Endothelial cell of umbilical vein (primary cell): ENCODE results near the gene CEP57L1.

Experiments
- EZH2 ChIP-seq: IDR thresholded peaks from 2 replicates; pipeline ENCODE4 v1.6.1; 2012; ENCODE audit warnings: borderline replicate concordance, low read depth, mild to moderate bottlenecking, moderate library complexity, low read length, inconsistent platforms; ENCODE audit not compliant: severe bottlenecking
- POLR2A ChIP-seq: IDR thresholded peaks from 2 replicates; pipeline ENCODE4 v1.6.1; 2012; ENCODE audit warnings: low read depth, mild to moderate bottlenecking, control low read depth, low read length
- POLR2AphosphoS5 ChIP-seq: IDR thresholded peaks from 2 replicates; pipeline ENCODE4 v1.6.1; 2012; ENCODE audit warnings: low read depth, mild to moderate bottlenecking, control low read depth, low read length, moderate library complexity; ENCODE audit not compliant: insufficient read depth
- TF ChIP-seq, protein P1 (sequence below), 2 donors: IDR thresholded peaks; 1 replicate in 1 of 2; 2 replicates in 1 of 2; pipeline ENCODE4 v1.5.1; 2011; ENCODE audit warnings: low read length in 2 of 2, mild to moderate bottlenecking in 2 of 2, moderate library complexity in 2 of 2, control low read depth in 1 of 2, inconsistent platforms in 1 of 2, low read depth in 1 of 2; ENCODE audit not compliant: insufficient read depth in 1 of 2; ENCODE audit errors: extremely low read depth in 1 of 2
- TF ChIP-seq, protein P2 (sequence below): IDR thresholded peaks from 2 replicates; pipeline ENCODE4 v1.6.1; 2011; ENCODE audit not compliant: insufficient read depth, insufficient read length

DNA sequence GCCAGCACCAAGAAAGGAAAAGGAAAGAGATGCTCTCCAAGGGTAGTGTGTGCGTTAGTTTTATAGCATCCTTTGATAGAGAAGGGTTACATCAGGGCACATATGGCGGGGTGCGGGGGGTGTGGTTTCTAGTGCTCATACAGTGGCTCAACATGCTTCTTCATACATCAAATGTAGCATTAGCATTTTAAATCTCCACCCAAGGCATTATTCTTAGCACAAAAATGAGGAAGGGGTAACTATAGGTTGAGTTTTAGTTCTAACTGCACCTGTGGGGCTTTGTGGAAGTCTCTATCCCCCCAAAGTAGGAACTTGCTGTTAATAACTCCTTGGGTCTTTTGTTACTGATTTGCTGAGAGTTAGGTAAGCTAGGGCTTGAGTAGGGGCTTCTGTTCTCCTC, 89.3 kb downstream of the CEP57L1 start:
- TF ChIP-seq, protein P1, sequence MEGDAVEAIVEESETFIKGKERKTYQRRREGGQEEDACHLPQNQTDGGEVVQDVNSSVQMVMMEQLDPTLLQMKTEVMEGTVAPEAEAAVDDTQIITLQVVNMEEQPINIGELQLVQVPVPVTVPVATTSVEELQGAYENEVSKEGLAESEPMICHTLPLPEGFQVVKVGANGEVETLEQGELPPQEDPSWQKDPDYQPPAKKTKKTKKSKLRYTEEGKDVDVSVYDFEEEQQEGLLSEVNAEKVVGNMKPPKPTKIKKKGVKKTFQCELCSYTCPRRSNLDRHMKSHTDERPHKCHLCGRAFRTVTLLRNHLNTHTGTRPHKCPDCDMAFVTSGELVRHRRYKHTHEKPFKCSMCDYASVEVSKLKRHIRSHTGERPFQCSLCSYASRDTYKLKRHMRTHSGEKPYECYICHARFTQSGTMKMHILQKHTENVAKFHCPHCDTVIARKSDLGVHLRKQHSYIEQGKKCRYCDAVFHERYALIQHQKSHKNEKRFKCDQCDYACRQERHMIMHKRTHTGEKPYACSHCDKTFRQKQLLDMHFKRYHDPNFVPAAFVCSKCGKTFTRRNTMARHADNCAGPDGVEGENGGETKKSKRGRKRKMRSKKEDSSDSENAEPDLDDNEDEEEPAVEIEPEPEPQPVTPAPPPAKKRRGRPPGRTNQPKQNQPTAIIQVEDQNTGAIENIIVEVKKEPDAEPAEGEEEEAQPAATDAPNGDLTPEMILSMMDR (IDR thresholded peaks at IDR 0.05; ENCODE audit: extremely low read depth in 1 of 2, insufficient read depth in 1 of 2, low read depth in 1 of 2, low read length in 2 of 2), result no peak
- TF ChIP-seq EZH2 (no peak), POLR2AphosphoS5 (no peak), POLR2A (no peak)
- TF ChIP-seq, protein P2, sequence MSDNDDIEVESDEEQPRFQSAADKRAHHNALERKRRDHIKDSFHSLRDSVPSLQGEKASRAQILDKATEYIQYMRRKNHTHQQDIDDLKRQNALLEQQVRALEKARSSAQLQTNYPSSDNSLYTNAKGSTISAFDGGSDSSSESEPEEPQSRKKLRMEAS, result no peak
